WTC11 (cell line): Measurements from ENCODE around the gene TPSAB1.
"Not testable (repeated sequence)": the region's sequence is repeated elsewhere in the genome, so short reads cannot be mapped to it uniquely, and the experiment has no call there.

Experiments
- CBFB ChIP-seq: sonication (generic); formaldehyde crosslinking; IDR thresholded peaks from 2 replicates; pipeline ENCODE4 v1.8.1; 2022; ENCODE audit warnings: mild to moderate bottlenecking, low read depth, missing genetic modification reagents
- CREB1 ChIP-seq: sonication (generic); formaldehyde crosslinking; IDR thresholded peaks from 2 replicates; pipeline ENCODE4 v1.8.0; 2023; ENCODE audit warnings: mild to moderate bottlenecking, missing genetic modification reagents
- CTCF ChIP-seq: fragments of 200-600 bp; IDR thresholded peaks from 2 replicates; pipeline ENCODE4 v1.8.0; 2022; ENCODE audit warnings: antibody characterized with exemption
- E2F4 ChIP-seq: sonication (generic); formaldehyde crosslinking; IDR thresholded peaks from 2 replicates; pipeline ENCODE4 v1.8.1; 2022; ENCODE audit warnings: low read depth, mild to moderate bottlenecking, moderate library complexity, missing genetic modification reagents, borderline replicate concordance
- ELF4 ChIP-seq: sonication (generic); formaldehyde crosslinking; IDR thresholded peaks from 2 replicates; pipeline ENCODE4 v1.8.1; 2022; ENCODE audit warnings: low read depth, mild to moderate bottlenecking, moderate library complexity, missing genetic modification reagents
- ESRRA ChIP-seq: sonication (generic); formaldehyde crosslinking; IDR thresholded peaks from 2 replicates; pipeline ENCODE4 v1.8.1; 2022; ENCODE audit warnings: mild to moderate bottlenecking, missing genetic modification reagents, borderline replicate concordance
- FOXK1 ChIP-seq: sonication (generic); formaldehyde crosslinking; IDR thresholded peaks from 2 replicates; pipeline ENCODE4 v1.8.0; 2022; ENCODE audit warnings: mild to moderate bottlenecking, moderate library complexity, missing genetic modification reagents
- HMGXB4 ChIP-seq: sonication (generic); formaldehyde crosslinking; IDR thresholded peaks from 2 replicates; pipeline ENCODE4 v1.8.1; 2023; ENCODE audit warnings: mild to moderate bottlenecking, moderate library complexity, missing genetic modification reagents
- JUN ChIP-seq: sonication (generic); formaldehyde crosslinking; IDR thresholded peaks from 2 replicates; pipeline ENCODE4 v1.8.0; 2023; ENCODE audit warnings: mild to moderate bottlenecking, missing genetic modification reagents
- ZNF121 ChIP-seq: sonication (generic); formaldehyde crosslinking; IDR thresholded peaks from 2 replicates; pipeline ENCODE4 v1.8.0; 2023; ENCODE audit warnings: missing genetic modification reagents
- ZNF423 ChIP-seq: fragments of 250-450 bp; sonication (Bioruptor Pico); IDR thresholded peaks from 2 replicates; pipeline ENCODE4 v2.1.2; 2022; ENCODE audit warnings: mild to moderate bottlenecking, moderate library complexity
- TF ChIP-seq, protein P1 (sequence below): sonication (generic); formaldehyde crosslinking; IDR thresholded peaks from 2 replicates; pipeline ENCODE4 v1.8.0; 2022; ENCODE audit warnings: mild to moderate bottlenecking, missing genetic modification reagents

- not testable (repeated sequence) for TF ChIP-seq E2F4 (CRISPR knock-in tag); CTCF; ESRRA (CRISPR knock-in tag); HMGXB4 (CRISPR knock-in tag); ELF4; FOXK1 (CRISPR knock-in tag); ZNF423 (CRISPR knock-in tag); ZNF121; CBFB (CRISPR knock-in tag); JUN; CREB1 (CRISPR knock-in tag)
- TF ChIP-seq, protein P1, sequence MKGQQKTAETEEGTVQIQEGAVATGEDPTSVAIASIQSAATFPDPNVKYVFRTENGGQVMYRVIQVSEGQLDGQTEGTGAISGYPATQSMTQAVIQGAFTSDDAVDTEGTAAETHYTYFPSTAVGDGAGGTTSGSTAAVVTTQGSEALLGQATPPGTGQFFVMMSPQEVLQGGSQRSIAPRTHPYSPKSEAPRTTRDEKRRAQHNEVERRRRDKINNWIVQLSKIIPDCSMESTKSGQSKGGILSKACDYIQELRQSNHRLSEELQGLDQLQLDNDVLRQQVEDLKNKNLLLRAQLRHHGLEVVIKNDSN (CRISPR knock-in tag), result not testable (repeated sequence)
These were observed 11.0 kb upstream of the TPSAB1 start for GRCh38 chr16:1229476-1229875.
